NCI-H1417 treated with DMSO at 0.1 percent for 48 hours (cell line): ENCODE measurements around the gene KIAA0825.
"Not testable (repeated sequence)": the region's sequence is repeated elsewhere in the genome, so short reads cannot be mapped to it uniquely, and the experiment has no call there.

Experiments used
- DNase-seq: peaks from one replicate; lab custom pipeline; 2025; lab: John Stamatoyannopoulos, UW

Gene KIAA0825

DNA sequence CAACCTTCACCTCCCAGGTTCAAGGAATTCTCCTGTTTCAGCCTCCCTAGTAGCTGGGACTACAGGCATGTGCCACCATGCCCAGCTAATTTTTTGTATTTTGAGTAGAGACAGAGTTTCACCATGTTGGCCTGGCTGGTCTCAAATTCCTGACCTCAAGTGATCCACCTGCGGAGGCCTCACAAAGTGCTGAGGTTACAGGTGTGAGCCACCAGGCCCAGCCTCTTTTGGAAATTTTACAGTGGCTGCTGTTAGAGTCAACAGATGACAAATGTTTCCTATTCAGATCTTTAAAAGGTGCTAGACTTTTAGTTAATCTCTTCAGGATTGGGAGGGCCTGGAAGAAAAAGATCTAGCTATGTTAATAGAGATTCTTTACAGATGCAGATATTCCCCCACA lies 45.1 kb downstream of the KIAA0825 start:
- DNase-seq: not testable (repeated sequence)

GRCh38 chr5:94571415-94571814 lies 47.0 kb downstream of the KIAA0825 start:
- DNase-seq: no peak

DNA sequence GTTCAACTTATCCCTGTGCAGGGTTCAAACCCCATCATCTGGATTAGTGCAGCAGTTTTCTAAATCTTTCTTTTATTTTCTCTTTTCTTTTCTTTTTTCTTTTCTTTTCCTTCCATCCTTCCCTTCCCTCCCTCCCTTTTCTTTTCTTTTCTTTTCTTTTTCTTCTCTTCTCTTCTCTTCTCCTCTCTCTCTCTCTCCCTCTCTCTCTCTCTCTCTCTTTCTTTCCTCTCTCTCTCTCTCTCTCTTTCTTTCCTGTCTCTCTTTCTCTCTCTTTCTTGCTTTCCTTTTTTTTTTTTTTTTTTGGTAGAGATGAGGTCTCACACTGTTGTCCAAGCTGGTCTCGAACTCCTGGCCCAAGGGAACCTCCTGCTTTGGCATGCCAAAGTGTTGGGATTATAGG lies 53.6 kb downstream of the KIAA0825 start:
- no peak for DNase-seq

DNA sequence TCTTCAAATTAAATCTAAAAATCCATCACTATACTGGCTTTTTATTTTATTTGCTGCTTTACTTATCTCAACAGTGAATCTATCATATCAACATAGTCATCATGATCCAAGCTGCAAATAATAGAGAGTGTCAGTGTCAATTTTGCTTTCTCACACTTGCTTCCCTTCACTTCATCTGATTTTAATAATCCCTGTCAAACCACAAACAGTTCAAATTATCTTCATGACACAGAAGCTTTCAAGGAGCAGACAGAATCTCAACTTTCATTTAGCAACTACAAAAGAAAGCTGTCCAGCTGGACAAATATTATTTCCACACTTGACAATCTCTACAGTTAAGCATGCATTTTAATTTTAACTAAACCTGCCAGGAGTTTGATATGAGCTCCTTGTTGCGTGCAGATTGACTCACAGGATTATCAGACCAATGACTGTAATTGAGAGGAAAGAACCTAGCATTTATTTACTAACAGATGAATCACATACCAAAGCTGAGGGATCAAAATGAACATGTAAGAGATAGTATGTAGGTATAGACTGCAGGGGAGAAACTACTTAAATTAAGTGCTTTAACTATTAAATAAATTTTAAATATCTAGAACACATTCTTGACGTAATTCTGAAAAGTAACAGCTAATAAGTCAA lies 56.0 kb downstream of the KIAA0825 start:
- no peak for DNase-seq

DNA sequence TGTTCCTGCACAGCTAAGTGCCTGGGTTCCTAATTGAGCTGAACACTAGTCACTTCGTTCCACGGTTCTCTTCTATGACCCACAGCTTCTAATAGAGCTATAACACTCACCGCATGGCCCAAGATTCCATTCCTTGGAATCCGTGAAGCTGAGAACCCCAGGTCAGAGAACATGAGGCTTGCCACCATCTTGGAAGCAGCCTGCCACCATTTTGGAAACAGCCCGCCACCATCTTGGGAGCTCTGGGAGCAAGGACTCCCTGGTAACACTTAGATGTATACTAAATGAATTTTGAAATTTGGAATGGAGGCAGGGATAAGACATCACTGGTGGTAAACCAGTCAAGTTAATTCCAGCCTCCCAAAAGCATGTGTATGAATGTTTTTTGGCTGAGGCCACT lies 60.4 kb downstream of the KIAA0825 start:
- DNase-seq: no peak

DNA sequence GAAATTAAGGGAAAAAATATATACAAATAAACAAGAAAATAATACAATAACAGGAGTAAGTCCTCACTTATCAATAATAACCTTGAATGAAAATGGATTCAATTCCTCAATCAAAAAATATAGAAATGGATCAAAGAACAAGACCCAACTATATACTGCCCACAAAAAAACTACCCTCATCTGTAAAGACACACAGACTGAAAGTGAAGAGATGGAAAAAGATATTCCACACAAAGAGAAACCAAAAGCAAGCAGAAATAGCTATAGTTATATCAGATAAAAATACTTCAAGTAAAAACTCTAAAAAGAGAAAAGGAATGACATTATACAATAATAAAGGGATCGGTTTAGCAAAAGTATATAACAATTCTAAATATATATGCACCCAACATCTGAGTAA lies 66.5 kb downstream of the KIAA0825 start:
- no peak for DNase-seq

GRCh38 chr5:94545870-94546625 lies 72.4 kb downstream of the KIAA0825 start:
- DNase-seq: no peak

DNA sequence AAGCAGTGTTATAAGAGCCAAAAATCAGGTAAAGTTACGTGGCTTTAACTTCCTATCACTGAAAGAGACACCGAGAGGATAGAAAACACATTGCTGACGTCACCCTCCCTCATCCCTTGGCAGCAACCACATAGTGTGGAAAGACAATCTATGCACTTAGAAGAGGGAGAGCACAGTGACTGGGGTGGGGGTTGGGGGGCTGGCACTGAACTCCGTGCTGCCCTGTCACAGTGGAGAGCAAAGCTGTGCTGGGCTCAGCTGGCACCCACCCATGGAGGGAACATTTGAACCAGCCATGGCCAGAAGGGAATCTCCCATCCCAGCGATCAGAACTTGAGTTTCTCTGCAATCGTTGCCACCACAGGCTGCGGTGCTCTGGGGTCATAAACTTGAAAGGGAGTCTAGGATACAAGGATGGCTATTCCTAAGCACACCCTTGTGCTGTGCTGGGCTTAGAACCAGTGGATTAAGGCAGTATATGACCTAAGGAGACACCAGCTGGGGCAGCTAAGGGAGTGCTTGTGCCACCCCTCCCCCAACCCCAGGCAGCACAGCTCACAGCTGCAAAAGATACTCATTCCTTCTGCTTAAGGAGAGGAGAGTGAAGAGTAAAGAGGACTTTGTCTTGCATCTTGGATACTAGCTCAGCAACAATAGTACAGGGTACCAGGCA lies 73.4 kb downstream of the KIAA0825 start:
- DNase-seq: no peak

- DNase-seq: no peak
These were observed 74.3 kb downstream of the KIAA0825 start for GRCh38 chr5:94544031-94544650.

GRCh38 chr5:94540856-94541494 lies 77.4 kb downstream of the KIAA0825 start:
- DNase-seq: no peak

DNA sequence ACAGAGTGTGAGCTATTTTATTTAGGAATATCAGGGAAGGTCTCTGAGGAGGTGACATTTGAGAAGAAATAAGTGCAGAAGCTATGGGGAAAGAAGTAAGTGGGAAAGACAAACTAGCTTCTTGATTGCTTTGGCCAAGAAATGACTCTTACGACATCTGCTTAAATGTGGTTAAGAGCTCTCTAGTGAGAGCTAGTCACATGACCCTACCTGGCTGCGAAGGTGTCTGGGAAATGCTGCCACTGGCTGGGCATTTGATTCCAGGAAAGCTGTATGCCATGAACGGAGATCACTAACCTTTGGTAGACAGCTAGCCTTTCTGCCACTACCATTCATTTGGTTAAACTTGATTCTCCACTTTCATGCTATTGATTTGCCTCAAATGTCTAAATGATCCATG lies 80.1 kb downstream of the KIAA0825 start:
- DNase-seq: no peak

GRCh38 chr5:94526706-94527105 lies 91.7 kb downstream of the KIAA0825 start:
- DNase-seq: no peak

GRCh38 chr5:94524841-94525697 lies 93.3 kb downstream of the KIAA0825 start:
- no peak for DNase-seq

- no peak for DNase-seq
These were observed 95.4 kb downstream of the KIAA0825 start for GRCh38 chr5:94523018-94523417.

DNA sequence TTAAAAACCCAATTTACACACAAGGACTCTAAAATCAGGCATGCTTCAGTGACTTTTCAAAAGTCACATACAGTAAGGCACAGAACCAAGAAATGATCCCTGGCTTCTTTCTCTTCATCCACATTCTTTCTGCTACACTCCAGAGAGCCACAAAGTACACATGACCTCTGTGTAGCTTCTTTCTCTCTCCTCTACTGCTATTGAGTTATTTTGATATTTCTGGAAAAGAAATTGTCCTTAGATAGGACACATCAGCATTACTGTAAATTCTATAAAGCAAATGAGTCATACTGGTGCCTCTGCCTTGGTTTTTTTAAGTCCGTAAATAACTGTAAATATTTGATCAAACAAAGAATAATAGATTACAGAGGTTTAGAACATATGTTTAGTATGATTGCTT lies 96.3 kb downstream of the KIAA0825 start:
- no peak for DNase-seq

- no peak for DNase-seq
These were observed 100.6 kb downstream of the KIAA0825 start for GRCh38 chr5:94517490-94518488.

GRCh38 chr5:94516148-94516547 lies 102.3 kb downstream of the KIAA0825 start:
- no peak for DNase-seq

GRCh38 chr5:94508461-94509148 lies 109.8 kb downstream of the KIAA0825 start:
- no peak for DNase-seq

- no peak for DNase-seq
These were observed 112.9 kb downstream of the KIAA0825 start for GRCh38 chr5:94505327-94506068.
